KG1 (cell line): ENCODE results near the gene INMT.

ENCODE experiments used
- DNase-seq: peaks from one replicate; lab custom pipeline; 2025; lab: John Stamatoyannopoulos, UW

INMT gene

DNA sequence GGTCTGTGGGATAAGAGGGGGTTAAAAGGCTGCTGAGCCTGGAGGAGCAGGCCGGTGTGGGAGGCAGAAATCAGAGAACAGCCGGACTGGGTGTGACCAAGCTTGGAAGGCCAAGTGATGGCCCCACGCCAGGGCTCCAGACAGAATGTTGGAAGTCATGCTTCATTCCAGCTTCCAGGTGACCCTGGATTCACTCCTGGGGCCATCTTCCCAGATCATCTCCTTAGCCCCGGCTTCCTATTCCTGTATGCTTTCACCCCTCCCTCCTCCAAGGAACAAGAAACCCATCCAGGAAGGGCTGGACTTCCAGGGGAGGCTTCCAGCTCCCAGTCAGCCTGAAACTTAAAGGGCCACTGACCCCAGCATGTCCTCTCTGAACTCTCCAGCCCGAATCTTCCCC, 1.0 kb downstream of the INMT start:
- DNase-seq = no peak

DNA sequence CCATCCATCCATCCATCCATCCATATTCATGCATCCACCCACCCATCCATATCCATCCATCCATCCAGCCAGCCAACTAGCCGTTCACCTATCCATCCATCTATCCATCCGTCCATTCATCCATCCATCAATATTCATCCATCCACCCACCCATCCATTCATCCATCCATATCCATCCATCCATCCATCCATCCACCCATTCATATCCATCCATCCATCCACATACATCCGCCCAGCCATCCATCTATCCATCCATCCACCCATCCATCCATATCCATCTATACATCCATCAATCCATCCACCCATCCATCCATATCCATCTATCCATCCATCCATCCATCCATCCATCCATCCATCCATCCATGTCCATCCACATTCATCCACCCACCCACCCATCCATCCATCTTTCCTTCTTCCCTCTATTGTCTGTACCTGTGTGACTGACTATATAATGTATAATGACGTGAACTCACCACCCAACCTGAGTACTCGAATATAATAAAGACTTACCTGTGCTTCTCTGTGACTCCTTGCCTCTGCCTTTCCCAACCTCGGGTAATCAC, 2.5 kb downstream of the INMT start:
- no peak for DNase-seq

DNA sequence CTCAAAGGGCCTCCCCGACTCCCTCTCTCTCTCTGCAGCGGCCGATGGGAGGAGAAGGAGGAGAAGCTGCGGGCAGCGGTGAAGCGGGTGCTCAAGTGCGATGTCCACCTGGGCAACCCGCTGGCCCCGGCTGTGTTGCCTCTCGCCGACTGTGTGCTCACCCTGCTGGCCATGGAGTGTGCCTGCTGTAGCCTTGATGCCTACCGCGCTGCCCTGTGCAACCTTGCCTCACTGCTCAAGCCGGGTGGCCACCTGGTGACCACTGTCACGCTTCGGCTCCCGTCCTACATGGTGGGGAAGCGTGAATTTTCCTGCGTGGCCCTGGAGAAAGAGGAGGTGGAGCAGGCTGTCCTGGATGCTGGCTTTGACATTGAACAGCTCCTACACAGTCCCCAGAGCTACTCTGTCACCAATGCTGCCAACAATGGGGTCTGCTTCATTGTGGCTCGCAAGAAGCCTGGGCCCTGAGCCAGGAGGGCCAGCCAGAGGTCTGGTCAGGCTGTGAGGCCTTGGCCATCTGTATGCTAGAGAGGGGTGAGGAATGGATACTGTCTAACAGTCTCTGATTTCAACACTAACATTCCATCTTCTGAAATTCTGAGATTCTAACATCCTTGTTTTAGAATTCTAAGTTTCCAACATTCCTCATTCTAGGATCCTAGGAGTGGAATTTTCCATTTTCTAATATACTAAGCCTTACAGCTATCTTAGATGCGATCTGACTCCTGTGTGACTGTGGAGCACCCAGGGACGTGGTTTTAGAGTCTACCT, 3.6 kb downstream of the INMT start:
- no peak for DNase-seq

DNA sequence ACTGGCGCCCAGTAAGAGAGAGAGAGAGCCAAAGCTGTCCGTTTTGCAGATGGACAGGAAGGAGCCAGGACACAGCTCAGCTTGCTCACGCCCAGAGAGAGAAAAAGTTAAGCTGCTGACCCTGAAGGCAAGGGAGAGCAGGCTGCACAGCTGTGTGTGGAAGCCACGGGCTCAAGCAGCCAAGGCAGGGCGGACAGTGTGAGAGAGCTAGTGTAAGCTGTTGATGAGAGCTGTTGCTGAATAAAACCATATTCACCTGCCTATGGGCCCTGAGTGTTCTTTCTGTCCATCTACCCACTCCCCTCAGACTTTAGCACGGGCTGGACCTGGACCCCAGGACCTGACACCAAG, 5.4 kb downstream of the INMT start:
- no peak for DNase-seq

DNA sequence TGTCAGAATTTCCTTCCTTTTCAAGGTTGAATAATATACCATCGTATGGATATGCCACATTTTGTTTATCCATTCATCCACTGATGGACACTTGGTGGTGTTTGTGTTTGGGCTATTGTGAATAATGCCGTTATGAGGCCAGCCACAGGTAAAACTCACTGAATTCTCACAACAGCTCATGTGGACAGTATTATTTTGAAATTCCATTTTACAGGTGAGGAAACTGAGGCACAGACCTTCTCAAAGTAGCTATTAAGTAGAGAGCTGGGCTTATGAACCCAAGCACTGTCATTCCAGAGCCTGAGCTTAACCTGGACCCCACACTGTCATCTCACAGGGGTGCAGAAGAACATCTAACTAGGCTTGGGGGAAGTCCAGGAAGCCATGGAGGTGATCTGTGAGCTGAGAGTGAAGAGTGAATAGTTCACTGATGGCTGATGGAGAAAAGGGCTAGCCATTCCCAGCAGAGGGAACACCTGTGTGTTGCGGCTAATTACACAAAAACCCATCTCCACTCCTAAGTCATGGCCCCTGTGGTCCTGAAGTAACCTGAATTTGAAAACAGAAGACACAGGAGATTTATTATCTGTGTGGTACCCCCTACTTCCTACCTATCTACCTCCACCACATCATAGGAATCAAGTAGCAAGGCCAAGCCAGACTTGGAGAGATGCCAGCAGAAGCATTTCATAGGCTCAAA, 8.7 kb downstream of the INMT start:
- no peak for DNase-seq

DNA sequence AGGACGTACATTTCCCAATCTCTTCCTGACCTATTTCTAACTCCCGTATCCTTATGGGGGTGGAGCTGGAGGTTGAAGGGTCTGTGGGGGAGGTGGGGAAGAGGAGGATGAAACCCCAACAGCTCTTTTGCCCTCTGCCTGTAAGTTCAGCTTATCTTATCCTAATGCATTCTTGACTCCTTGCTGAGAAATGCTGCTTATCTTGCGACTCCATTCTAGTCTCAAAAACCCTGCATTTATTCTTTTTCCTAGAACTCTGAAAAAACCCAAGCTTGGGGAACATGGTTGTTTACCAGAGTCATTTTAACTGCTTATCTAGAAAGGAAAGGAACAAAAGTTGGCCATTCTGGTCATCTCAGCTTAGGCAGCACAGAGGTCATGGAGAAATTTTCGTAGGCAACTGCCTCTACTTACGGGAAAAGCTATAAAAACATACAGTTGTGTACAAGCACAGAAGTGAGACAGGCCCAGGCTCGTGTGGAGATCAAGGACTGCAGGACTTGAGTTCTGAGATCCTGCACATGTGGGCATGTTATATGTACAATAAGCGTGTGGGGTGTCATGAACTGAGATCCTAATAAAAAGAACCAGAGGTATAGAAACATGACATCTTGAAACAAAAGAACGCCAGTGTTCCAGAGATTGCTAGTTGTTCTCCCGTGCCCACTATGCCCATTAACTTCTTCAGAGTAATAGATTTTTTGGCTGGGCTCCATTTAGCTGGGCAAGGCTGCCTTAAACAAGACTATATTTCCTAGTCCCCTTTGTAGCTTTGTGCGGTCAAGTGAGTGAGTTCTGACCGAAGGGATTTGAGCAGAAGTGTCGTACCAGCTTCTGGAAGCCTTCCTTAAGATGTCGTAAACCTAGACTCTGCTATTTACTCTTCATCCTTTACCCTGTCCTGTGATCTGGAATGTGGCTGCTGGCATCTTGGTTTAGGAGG, 9.6 kb downstream of the INMT start:
- no peak for DNase-seq

DNA sequence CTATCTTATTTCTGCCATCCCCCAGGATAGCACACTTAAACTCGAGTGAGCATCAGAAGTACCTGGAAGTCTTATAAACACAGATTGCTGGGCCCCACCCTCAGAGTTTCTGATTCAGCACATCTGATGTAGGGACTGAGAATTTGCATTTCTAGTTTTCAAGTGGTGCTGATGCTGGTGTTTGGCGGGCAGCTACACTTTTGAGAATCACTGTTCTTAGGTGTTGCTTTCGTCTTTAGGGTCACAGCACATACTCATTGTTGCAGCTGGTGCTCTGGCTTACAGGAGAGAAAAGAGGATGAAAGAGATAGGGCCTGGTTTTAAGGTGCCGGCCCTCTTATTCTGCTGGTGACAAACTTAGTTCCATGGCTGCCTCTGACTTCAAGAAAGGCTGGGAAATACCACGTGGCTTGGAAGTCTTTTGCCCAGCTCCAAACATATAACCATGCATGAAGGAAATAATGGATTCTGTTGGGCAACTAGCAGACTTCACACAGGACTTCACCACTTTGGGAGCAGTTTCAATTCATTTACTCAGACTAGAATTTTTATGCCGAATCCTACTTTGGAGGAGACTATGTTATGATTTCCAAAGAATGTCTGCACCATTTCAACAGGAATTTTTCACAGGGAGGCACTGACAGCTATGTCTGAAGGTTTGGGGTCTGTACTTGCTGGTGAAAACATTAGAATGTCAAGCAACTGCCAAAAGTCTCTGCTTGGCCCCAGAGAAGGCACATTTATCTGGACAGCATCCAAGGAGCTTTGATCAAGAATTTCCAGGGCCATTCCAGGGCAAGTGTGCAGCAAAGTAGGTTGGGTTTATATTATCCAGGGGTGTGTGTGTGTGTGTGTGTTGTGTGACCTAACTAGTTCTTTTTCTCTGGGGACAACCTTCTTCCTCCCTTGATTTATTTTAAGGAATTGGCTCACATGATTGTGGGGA, 12.4 kb downstream of the INMT start:
- DNase-seq = no peak

DNA sequence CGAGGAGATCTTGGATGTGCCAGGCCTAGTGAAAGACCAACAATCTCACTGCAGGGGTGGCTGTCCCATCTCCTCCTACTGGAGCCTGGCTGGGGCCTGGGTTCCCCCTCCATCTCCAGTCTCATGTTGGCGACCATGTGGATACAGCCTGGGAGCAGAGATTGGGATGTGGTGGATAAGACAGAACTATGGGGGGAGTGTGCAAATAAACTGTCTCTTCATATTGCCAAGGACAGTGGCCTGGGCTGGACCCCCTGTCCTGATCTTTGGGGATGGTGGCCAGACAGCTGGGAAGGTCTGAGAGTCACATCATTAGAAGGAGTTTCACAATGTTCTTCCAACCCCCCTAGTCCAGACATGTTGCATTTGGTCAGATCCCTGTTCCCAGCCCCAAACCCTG, 13.5 kb downstream of the INMT start:
- no peak for DNase-seq

DNA sequence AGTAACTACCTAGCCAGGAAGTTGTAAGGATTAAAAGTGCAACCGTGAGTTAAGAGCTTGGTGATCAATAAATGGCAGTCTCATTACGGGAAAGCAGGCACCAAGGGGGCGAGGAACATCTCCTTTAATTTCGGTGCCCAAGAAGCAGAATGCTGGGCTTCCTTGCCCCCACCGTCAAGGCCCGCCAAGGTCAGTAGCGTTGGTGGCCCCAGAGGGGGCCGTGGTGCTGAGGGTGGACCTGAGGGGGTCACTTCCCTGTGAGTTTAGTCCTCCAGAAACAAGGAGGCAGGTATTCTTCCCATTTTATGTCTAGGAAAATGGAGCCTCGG, 18.9 kb downstream of the INMT start:
- DNase-seq = no peak

DNA sequence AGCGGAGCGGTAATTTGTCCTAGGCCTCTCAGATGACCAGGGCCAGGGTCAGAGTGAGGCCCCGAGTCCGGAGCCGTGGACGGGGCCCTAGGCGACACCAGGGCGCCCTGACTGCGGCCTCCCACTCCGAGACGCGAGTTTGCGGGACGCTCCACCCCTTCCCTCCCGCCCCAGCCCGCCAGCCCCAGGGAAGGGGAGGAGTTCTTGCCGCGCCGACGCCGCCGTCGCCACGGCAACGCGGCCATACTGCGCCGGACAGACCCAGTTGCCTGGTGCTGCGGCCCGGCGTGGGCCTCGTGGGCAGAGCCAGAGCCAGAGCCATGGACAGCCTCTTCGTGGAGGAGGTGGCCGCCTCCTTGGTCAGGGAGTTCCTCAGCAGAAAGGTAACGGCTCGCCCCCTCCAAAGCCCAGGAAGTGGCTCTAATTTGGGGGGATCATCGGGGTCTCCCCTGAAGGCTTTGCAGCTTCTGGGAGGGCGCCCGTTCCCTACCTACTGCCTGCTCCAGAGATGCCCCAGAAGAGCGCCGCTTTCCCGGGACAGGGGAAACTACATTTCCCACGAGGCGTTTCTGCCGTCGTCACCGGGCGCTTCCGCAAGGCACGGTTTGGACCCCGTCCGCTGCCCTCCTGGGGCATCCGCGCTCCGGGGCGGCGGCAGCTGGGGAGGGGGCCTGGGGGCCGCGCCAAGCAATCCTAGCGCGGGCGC, 19.4 kb downstream of the INMT start, which contains the start of gene MINDY4:
Gene MINDY4, plus strand, starts transcription at position 244 of the 706 bp plus-strand sequence. Its CDS starts 77 bp downstream, at position 321.
- DNase-seq = no peak

DNA sequence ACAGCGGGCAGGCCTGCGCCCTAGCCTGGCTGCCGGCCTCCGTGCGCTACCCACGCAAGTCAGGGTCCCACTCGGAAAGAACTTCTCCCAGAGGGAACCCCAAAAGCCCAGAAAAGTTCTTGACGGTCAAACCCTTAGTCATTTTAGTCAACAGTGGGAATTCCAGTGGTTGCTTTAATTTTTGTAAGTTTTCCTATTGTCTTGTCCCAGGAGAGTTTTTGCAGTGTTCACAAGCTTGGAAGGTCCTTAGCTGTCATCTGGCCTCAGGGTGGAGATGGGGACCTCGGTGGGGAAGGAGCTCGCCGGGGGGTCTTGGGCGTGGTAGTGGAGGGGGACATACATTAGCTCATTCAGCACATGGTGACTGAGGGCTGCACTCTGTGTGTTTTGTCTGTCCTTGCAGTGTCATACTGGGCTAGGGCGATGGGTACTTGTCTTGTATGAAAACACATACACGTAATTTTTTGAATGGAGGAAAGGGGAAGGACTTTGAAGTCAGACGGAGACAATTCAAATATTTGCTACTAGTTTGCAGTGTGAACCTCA, 20.0 kb downstream of the INMT start:
- no peak for DNase-seq

DNA sequence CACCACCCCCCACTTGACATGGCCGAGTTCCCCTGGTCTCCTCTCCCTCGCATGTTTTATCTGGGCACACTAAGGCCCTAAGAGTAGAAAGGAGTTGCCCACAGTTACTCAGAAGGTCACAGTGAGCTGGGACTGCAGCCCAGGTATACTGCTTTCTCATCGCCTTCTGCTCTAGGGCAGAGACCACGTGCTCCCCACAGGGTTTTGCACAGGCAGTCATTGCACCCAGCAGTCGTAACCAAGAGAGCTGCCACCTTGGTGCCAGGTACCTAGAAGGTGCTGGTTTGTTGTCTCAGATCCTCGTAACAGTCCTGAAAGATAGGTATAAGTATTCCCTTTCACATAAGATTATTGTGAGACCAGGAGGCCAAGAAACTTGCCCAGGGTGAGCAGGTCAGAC, 21.0 kb downstream of the INMT start:
- no peak for DNase-seq

DNA sequence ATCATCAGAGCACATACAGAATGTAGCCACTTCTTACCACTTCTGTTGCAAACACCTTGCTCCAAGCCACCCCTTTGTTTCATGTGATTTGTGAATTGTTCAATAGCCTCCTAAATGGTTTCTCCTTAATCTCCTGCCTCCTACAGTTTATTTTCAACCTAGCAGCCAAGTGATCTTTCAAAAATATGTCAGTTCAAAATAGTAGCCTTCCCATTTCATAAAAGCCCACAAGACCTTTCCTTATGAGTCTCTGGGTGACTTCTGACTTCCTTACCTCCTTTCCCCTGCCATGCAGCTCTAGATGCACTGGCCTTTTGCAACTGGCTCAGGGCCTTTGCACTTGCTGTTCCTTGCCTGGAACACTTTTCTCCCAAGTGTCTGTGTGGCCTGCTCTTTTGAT, 24.1 kb downstream of the INMT start:
- no peak for DNase-seq

DNA sequence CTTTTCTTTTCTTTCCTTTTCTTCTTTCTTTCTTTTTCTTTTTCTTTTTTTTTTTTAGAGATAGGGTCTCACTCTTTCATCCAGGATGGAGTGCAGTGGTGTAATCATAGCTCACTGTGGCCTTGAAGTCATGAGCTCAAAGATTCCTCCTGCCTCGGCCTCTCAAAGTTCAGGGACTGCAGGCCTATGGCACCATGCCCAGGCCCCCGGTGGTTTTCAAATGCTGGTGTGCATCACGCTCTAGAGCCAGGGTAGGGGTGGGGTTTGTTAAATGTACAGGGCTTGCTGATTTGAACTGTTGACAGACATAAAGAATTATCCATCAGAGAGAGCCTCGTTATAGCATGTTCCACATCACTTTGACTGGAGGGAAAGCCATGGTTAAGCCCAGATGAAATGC, 25.0 kb downstream of the INMT start:
- no peak for DNase-seq

DNA sequence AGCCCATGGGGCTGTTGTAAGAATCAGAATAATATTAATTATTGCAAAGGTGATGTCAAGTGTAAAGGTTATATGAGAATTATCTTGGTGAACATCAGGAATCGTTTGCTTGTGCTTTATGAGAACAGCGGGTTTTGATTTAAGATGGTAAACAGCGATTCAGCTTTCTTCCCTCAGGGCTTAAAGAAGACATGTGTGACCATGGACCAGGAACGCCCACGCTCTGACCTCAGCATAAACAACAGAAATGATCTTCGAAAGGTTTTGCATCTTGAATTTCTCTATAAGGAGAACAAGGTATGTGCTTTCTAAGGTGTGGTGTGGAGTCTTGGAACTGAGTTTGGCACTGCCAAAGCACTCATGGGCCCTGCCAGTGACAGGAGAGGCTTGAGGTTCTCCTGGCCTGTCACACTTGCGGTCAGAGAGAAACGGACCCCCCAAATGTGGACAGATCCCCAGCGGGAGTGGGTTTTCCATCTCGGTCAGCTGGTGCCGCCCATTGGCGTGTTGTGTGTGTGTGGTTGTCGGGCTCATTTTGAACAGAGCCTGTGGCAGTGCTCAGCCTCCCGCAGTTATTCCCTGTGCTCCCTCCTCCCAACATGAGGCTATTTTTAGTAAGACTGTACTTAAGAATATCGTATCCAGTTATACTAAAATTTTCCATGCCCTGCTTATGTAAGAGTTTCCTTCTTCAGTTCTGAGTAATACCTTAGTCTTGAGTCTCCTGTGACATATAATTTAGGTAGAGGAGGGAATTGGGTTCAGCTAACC, 26.5 kb downstream of the INMT start:
- no peak for DNase-seq

DNA sequence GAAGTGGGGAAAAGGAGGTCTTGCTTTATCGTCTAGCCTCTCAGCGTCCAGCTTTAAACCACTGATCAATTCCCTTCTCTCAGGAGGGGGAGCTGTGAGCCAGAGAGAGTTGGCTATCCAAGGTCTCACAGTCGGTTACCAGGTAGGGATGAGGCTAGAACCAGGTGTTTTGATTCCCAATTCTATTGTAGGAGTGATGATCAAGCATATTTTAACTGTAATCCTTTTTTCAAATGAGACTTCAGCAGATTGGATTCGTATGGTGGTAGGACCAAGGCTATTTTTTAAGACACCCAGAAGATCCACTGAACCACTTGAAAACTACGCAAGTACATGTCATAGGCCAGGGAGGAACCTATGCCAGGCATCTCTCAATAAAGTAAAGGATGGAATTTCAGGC, 27.6 kb downstream of the INMT start:
- DNase-seq = no peak

DNA sequence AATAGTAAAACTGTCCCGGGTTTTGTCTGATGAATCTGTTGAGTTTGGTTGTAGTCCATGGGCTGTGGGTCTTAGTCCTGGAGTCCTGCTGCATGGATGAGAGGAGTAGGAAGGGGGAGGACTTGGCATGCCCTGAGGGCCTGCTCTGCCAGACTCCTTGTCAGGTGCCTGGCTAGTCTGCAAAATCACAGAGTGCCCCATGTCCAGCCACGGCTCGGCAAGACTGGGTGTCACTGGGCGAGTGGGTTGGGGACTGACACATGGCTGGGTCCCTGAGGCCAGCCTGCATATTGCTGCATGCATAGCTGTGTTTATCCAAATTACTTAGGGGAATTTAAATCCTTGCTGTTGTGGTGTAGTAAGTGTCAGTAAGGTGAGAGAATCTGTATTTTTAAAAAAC, 29.0 kb downstream of the INMT start:
- DNase-seq = no peak

DNA sequence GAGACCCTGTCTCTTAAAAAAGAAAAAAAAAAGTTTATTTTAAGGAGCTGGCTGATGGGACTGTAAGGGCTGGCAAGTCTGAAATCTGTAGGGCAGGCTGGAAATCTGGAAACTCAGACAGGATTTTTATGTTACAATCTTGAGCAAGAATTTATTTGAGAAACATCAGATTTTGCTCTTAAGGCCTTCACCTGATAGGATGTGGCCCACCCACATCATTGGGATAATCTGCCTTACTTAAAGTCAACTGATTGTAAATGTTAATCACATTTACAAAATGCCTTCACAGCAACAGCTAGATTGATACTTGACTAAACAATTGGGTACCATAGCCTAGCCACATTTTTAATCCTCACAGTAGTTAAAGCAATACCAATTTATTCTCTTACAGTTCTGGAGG, 30.8 kb downstream of the INMT start:
- DNase-seq = no peak

DNA sequence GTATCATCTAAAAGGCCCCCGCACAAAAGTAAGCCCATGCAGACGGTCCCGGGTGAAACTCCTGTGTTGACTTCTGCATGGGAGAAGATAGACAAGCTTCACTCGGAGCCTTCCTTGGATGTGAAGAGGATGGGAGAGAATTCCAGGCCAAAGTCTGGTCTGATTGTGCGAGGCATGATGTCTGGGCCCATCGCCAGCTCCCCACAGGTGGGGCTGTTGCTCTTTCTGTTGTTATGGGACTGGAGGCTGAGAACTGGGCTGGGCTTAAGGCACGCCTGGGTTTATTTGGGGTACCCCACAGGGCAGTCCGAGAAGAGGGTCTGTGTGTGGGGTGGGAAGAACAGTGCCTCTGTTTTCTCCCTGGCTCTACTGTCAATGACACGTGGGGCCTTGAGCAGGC, 33.9 kb downstream of the INMT start:
- DNase-seq = no peak

DNA sequence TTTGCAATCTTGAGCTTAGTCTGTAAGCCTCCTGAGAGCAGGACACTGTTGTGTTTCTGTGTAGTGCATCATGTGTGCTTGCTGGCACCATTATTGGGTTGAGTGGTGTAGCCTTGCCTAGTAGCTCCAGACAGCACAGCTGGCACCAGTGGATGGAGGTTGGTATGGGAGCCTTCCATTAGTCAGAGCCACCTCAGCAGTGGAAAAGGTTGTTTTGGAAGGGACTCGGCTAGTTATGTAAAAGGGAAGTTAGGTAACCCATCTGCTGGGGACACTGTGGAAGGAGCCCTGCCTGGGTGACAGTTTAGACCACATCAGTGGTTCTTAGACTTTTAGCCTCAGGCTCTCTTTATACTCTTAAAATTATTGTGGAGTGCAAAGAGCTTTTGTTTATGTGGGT, 35.6 kb downstream of the INMT start:
- no peak for DNase-seq
